ENCODE results near the gene SUPV3L1. TPM values are rescaled to one million over a fixed set of nuclear protein-coding genes. Genes with fewer than 3 reads are reported as not detected.

The SUPV3L1 gene
- total and polyA plus RNA-seq, 11 donors, result 24.7 to 80.3 (median 34.9) TPM

GRCh38 chr10:69186524-69186923 is 6.5 kb downstream of the SUPV3L1 start:
- Histone ChIP-seq H3K27me3 (no peaks in the 10 kb centered on the region), H3K27ac (no peak overlapping the region), H3K9me3 (no peaks in the 10 kb centered on the region), H3K36me3 (peaks cover 0 to 87% (median 69%) of the 10 kb centered on the region in 9 donors), H3K4me3 (no peak overlapping the region), H3K4me1 (peaks cover 0 to 21% (median 12%) of the 10 kb centered on the region in 12 donors)
- ATAC-seq (no peak), DNase-seq (no peak)
- intact Hi-C loops (cut with DNase I), result loop anchor here in 2 of 10 donors (10.0 kb wide), 2 partner anchors 182 to 192 kb away; no protein-coding TSS in a partner anchor
- TF ChIP-seq POLR2A (IDR thresholded peaks at IDR 0.05) (no peak), CTCF (IDR thresholded peaks at IDR 0.05) (no peak)
- 93 to 100% (median 96%) methylated on average over 1 of the region's 1 CpG for WGBS, 4 donors

GRCh38 chr10:69201045-69201444 is 21.0 kb downstream of the SUPV3L1 start:
- Histone ChIP-seq H3K4me1 (no peaks in the 10 kb centered on the region), H3K36me3 (peaks cover 0 to 100% (median 94%) of the 10 kb centered on the region in 9 donors), H3K27ac (no peak overlapping the region), H3K9me3 (no peaks in the 10 kb centered on the region), H3K4me3 (no peak overlapping the region), H3K27me3 (no peaks in the 10 kb centered on the region)
- DNase-seq (no peak), ATAC-seq (no peak)
- no peak for TF ChIP-seq CTCF (IDR thresholded peaks at IDR 0.05)
- TF ChIP-seq POLR2A (IDR thresholded peaks at IDR 0.05), result no peak
- intact Hi-C loops (cut with DNase I), result no loop called here
- WGBS, 4 donors, result 66 to 79% (median 72%) methylated on average over 2 of the region's 2 CpGs

GRCh38 chr10:69202332-69202731 is 22.3 kb downstream of the SUPV3L1 start:
- Histone ChIP-seq H3K9me3 (no peaks in the 10 kb centered on the region), H3K4me3 (no peak overlapping the region), H3K36me3 (peaks cover 0 to 100% (median 94%) of the 10 kb centered on the region in 9 donors), H3K27ac (peak overlapping the region in 1 of 12 donors; percentile 64), H3K4me1 (no peaks in the 10 kb centered on the region), H3K27me3 (no peaks in the 10 kb centered on the region)
- ATAC-seq (no peak), DNase-seq (no peak)
- WGBS, 4 donors, result 86 to 95% (median 91%) methylated on average over 1 of the region's 1 CpG
- TF ChIP-seq POLR2A (IDR thresholded peaks at IDR 0.05) (no peak), CTCF (IDR thresholded peaks at IDR 0.05) (no peak)
- intact Hi-C loops (cut with DNase I), result no loop called here

- DNase-seq, result no peak
- Histone ChIP-seq H3K27me3 (no peaks in the 10 kb centered on the region), H3K36me3 (peaks cover 2 to 62% (median 57%) of the 10 kb centered on the region in 9 donors), H3K9me3 (no peaks in the 10 kb centered on the region), H3K4me1 (peaks cover 0 to 18% (median 0%) of the 10 kb centered on the region in 12 donors), H3K27ac (no peak overlapping the region), H3K4me3 (no peak overlapping the region)
- peak in 1 of 4 donors; percentile 48 for ATAC-seq
- 86 to 91% (median 88%) methylated on average over 6 of the region's 6 CpGs for WGBS, 4 donors
- intact Hi-C loops (cut with DNase I), result no loop called here
- TF ChIP-seq CTCF (IDR thresholded peaks at IDR 0.05), result no peak
- TF ChIP-seq POLR2A (IDR thresholded peaks at IDR 0.05), result no peak
Measured at GRCh38 chr10:69208761-69209160, 28.7 kb downstream of the SUPV3L1 start.
